Endodermal cell (in vitro differentiated cells): Measurements from ENCODE around the gene DNAH6. TPM values are rescaled to one million over a fixed set of nuclear protein-coding genes. Genes with fewer than 3 reads are reported as not detected.

Source experiments
- DNase-seq: peaks from one replicate; pipeline ENCODE4 v3.0.0-alpha.2; 2017
- H3K27ac ChIP-seq: 2 replicates; pipeline ENCODE4 v1.5.1; 2013; ENCODE audit warnings: mild to moderate bottlenecking, low read depth, low read length, moderate library complexity
- H3K27me3 ChIP-seq: 2 replicates; pipeline ENCODE4 v1.6.1; 2013; ENCODE audit warnings: mild to moderate bottlenecking, low read length, moderate library complexity; ENCODE audit not compliant: insufficient read depth, control insufficient read depth, poor library complexity, severe bottlenecking
- H3K36me3 ChIP-seq: 2 replicates; pipeline ENCODE4 v1.7.0; 2013; ENCODE audit warnings: mild to moderate bottlenecking, low read length, moderate library complexity; ENCODE audit not compliant: control insufficient read depth, insufficient read depth
- H3K4me1 ChIP-seq: one replicate; pipeline ENCODE4 v1.7.0; 2013; ENCODE audit warnings: low read length; ENCODE audit not compliant: control insufficient read depth, insufficient read depth
- H3K4me3 ChIP-seq: 2 replicates; pipeline ENCODE4 v1.5.1; 2013; ENCODE audit warnings: mild to moderate bottlenecking, low read length, moderate library complexity
- H3K9ac ChIP-seq: 2 replicates; pipeline ENCODE4 v1.6.1; 2013; ENCODE audit warnings: mild to moderate bottlenecking, low read length, moderate library complexity; ENCODE audit not compliant: poor library complexity, severe bottlenecking; ENCODE audit errors: extremely low read depth
- H3K9me3 ChIP-seq: 2 replicates; pipeline ENCODE4 v1.6.1; 2013; ENCODE audit warnings: mild to moderate bottlenecking, low read length, moderate library complexity; ENCODE audit not compliant: control insufficient read depth
- H3K27ac Mint-ChIP-seq: 2 replicates; pipeline ENCODE4 v1.8.0; 2020; ENCODE audit warnings: mixed read lengths
- H3K27me3 Mint-ChIP-seq: 2 replicates; pipeline ENCODE4 v1.8.0; 2021; ENCODE audit warnings: mild to moderate bottlenecking, mixed read lengths; ENCODE audit not compliant: insufficient read depth
- H3K36me3 Mint-ChIP-seq: 2 replicates; pipeline ENCODE4 v1.8.0; 2020; ENCODE audit warnings: low read depth, mixed read lengths
- H3K4me1 Mint-ChIP-seq: 2 replicates; pipeline ENCODE4 v1.8.0; 2020; ENCODE audit warnings: mixed read lengths
- H3K4me3 Mint-ChIP-seq: 2 replicates; pipeline ENCODE4 v1.8.0; 2020; ENCODE audit warnings: mild to moderate bottlenecking, moderate library complexity, mixed read lengths
- H3K9me3 Mint-ChIP-seq: 2 replicates; pipeline ENCODE4 v1.8.0; 2020; ENCODE audit warnings: mild to moderate bottlenecking, mixed read lengths
- WGBS, 2 experiments: methylation state at CpG; one replicate each; pipeline versions ENCODE4 v1.1.5 to v1.1.7; 2013; ENCODE audit warnings: missing lambda C conversion rate in 2 of 2, mixed read lengths in 1 of 2; ENCODE audit not compliant: insufficient coverage in 1 of 2, insufficient read length in 1 of 2; 5-methylcytosine and 5-hydroxymethylcytosine counted together
- total RNA-seq, 2 donors: library from RNA; stranded (reverse); fragmentation: NEBNext Ultra II Directional in 1 of 2; extraction: Animal tissue kit (Norgen Biotek cat#: 25700) in 1 of 2; gene quantifications; 2 replicates in 1 of 2; 3 replicates in 1 of 2; pipeline ENCODE4 v1.2.1, GENCODE V29; 2021
- TF ChIP-seq, protein P1 (sequence below): fragments of 200-600 bp; sonication (generic); conservative IDR thresholded peaks from 2 replicates; pipeline ENCODE4 v1.5.0; 2021; ENCODE audit warnings: antibody characterized with exemption, mild to moderate bottlenecking

The DNAH6 gene
- total RNA-seq, 2 donors from 2014 or later = 1.6 to 2.0 TPM

DNA sequence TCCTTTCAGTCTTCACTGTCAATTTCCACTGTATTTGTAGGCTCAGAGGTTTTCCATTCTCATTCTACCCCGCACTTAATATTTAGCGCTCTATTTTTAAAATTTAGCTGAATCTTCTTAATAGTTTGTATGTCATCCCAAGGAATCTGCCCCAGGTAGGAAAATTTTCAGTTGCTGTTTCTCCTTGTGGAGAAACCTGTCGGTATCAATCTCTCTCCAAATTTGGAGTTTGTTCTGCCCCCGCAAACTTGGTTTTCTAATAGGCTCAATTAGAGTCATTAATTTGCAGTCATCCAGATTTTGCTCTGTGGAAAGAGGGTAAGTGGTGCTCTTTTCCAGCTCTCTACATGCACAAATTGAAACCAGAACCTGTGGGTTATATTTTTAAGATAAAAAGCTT, 87.6 kb downstream of the DNAH6 start:
- no peaks in the 10 kb centered on the region for H3K27me3 ChIP-seq
- Mint-ChIP-seq H3K9me3 (peaks cover 9% of the 10 kb centered on the region), H3K36me3 (peaks cover 10% of the 10 kb centered on the region), H3K27me3 (peaks cover 4% of the 10 kb centered on the region), H3K4me1 (no peaks in the 10 kb centered on the region), H3K4me3 (no peak overlapping the region), H3K27ac (no peak overlapping the region)
- TF ChIP-seq, protein P1, sequence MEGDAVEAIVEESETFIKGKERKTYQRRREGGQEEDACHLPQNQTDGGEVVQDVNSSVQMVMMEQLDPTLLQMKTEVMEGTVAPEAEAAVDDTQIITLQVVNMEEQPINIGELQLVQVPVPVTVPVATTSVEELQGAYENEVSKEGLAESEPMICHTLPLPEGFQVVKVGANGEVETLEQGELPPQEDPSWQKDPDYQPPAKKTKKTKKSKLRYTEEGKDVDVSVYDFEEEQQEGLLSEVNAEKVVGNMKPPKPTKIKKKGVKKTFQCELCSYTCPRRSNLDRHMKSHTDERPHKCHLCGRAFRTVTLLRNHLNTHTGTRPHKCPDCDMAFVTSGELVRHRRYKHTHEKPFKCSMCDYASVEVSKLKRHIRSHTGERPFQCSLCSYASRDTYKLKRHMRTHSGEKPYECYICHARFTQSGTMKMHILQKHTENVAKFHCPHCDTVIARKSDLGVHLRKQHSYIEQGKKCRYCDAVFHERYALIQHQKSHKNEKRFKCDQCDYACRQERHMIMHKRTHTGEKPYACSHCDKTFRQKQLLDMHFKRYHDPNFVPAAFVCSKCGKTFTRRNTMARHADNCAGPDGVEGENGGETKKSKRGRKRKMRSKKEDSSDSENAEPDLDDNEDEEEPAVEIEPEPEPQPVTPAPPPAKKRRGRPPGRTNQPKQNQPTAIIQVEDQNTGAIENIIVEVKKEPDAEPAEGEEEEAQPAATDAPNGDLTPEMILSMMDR = no peak
- DNase-seq = no peak
- H3K36me3 ChIP-seq = no peaks in the 10 kb centered on the region
- H3K9me3 ChIP-seq = peaks cover 16% of the 10 kb centered on the region
- no peak overlapping the region for H3K9ac ChIP-seq
- no peaks in the 10 kb centered on the region for H3K4me1 ChIP-seq
- 92 to 95% methylated on average over 3 to 4 of the region's 4 CpGs for WGBS, 2 experiments
- H3K27ac ChIP-seq = no peak overlapping the region
- no peak overlapping the region for H3K4me3 ChIP-seq

DNA sequence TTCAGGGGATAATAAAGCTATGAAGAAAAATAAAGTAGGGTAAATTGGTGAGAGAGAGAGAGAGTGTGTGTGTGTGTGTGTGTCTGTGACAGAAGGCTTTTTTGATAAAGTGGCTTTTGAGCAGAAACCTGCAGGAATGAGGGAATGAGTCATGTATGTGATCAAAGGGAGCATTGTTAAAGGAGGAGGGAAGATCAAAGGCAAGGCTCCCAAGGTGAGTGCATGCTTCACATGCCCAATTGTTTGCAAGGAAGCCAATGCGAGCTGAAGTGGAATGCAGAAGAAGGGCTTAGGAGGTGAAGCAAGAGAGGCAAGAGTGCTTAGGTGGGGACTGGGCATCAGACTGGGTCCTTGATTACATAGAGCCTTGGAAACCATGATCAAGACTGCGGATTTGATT, 96.8 kb downstream of the DNAH6 start:
- peaks cover 2% of the 10 kb centered on the region for H3K4me1 Mint-ChIP-seq
- TF ChIP-seq, protein P1 = no peak
- peaks cover 21% of the 10 kb centered on the region for H3K9me3 Mint-ChIP-seq
- 80 to 81% methylated on average over 2 of the region's 2 CpGs for WGBS, 2 experiments
- H3K27me3 ChIP-seq = no peaks in the 10 kb centered on the region
- H3K27ac ChIP-seq = no peak overlapping the region
- H3K27ac Mint-ChIP-seq = no peak overlapping the region
- no peak overlapping the region for H3K4me3 ChIP-seq
- no peak overlapping the region for H3K4me3 Mint-ChIP-seq
- peaks cover 3% of the 10 kb centered on the region for H3K4me1 ChIP-seq
- H3K36me3 Mint-ChIP-seq = peaks cover 11% of the 10 kb centered on the region
- H3K9me3 ChIP-seq = peaks cover 24% of the 10 kb centered on the region
- no peaks in the 10 kb centered on the region for H3K27me3 Mint-ChIP-seq
- H3K36me3 ChIP-seq = no peaks in the 10 kb centered on the region
- H3K9ac ChIP-seq = no peak overlapping the region
- DNase-seq = peak; percentile 66

DNA sequence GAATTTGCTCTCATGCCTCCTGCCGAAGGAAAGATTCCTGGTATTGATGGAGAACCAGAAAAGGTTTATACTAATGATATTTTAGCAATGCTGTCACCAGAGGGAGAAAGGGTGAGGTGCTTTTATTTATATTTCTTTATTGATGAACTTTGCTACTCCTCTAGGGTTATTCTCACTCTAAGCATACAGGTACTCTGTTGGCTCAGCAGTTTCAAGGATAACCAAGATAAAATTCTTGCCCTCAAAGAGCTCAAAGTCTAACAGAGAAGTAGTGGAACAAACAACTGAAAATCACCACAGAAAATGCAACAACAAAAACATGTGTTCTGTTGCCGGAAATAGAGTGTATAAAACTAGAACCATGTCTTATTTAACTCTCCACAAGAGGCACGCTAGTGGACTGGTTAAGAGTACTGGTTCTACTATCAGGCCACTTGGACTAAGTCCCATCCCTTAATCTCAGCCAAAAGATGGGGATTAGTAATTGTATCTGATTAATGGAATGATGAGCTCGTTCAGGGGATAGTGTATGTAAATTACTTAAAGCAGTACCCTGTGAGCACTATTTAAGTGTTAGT, 103.6 kb downstream of the DNAH6 start:
- Mint-ChIP-seq H3K9me3 (peaks cover 9% of the 10 kb centered on the region), H3K27ac (no peak overlapping the region), H3K36me3 (peaks cover 4% of the 10 kb centered on the region), H3K4me1 (no peaks in the 10 kb centered on the region), H3K27me3 (no peaks in the 10 kb centered on the region), H3K4me3 (no peak overlapping the region)
- Histone ChIP-seq H3K9me3 (peaks cover 4% of the 10 kb centered on the region), H3K36me3 (no peaks in the 10 kb centered on the region), H3K27me3 (no peaks in the 10 kb centered on the region), H3K27ac (no peak overlapping the region), H3K4me3 (no peak overlapping the region), H3K9ac (no peak overlapping the region), H3K4me1 (no peaks in the 10 kb centered on the region)
- DNase-seq = no peak
- 92 to 100% methylated on average over 2 to 4 of the region's 4 CpGs for WGBS, 2 experiments
- TF ChIP-seq, protein P1 = no peak
